KMS-11 (cell line): ENCODE data around the gene ZSCAN31.
"Not testable (repeated sequence)": the region's sequence is repeated elsewhere in the genome, so short reads cannot be mapped to it uniquely, and the experiment has no call there.

Experiments used
- H2AFZ ChIP-seq: fragments of 200-600 bp; sonication (generic); 2 replicates; pipeline ENCODE4 v1.6.1; 2016; ENCODE audit warnings: antibody characterized with exemption, mixed run types, low read depth
- H3K27ac ChIP-seq: fragments of 200-600 bp; sonication (generic); 2 replicates; pipeline ENCODE4 v1.6.1; 2016; ENCODE audit warnings: mild to moderate bottlenecking, mixed run types
- H3K27me3 ChIP-seq: fragments of 200-600 bp; sonication (generic); 2 replicates; pipeline ENCODE4 v1.6.1; 2017; ENCODE audit warnings: mild to moderate bottlenecking, low read depth, mixed run types, moderate library complexity; ENCODE audit not compliant: insufficient read depth
- H3K36me3 ChIP-seq: fragments of 200-600 bp; sonication (generic); 2 replicates; pipeline ENCODE4 v1.6.1; 2017; ENCODE audit warnings: mild to moderate bottlenecking, mixed run types; ENCODE audit not compliant: insufficient read depth
- H3K4me1 ChIP-seq: fragments of 200-600 bp; sonication (generic); 2 replicates; pipeline ENCODE4 v1.6.1; 2016; ENCODE audit warnings: mild to moderate bottlenecking, low read depth, mixed run types; ENCODE audit not compliant: poor library complexity, severe bottlenecking
- H3K4me2 ChIP-seq: fragments of 200-600 bp; sonication (generic); 2 replicates; pipeline ENCODE4 v1.7.0; 2016; ENCODE audit warnings: mild to moderate bottlenecking, mixed run types
- H3K4me3 ChIP-seq: fragments of 200-600 bp; sonication (generic); IDR thresholded peaks from 2 replicates; pipeline ENCODE4 v1.6.1; 2017; ENCODE audit warnings: low read depth, low read length, mixed read lengths; ENCODE audit not compliant: insufficient read depth
- H3K79me2 ChIP-seq: fragments of 200-600 bp; sonication (generic); 2 replicates; pipeline ENCODE4 v1.6.1; 2016; ENCODE audit warnings: low read depth, mixed run types; ENCODE audit not compliant: insufficient read depth
- H3K9ac ChIP-seq: fragments of 200-600 bp; sonication (generic); 2 replicates; pipeline ENCODE4 v1.6.1; 2016; ENCODE audit warnings: mild to moderate bottlenecking, mixed run types
- H4K20me1 ChIP-seq: fragments of 200-600 bp; sonication (generic); 2 replicates; pipeline ENCODE4 v1.6.1; 2016; ENCODE audit warnings: mild to moderate bottlenecking, mixed run types; ENCODE audit not compliant: insufficient read depth
- CTCF ChIP-seq: fragments of 200-600 bp; sonication (generic); conservative IDR thresholded peaks from 2 replicates; pipeline ENCODE4 v1.6.1; 2017; ENCODE audit warnings: low read depth, mild to moderate bottlenecking, antibody characterized with exemption, low read length, moderate library complexity, mixed read lengths

Gene ZSCAN31

GRCh38 chr6:28371280-28371679, 35.3 kb upstream of the ZSCAN31 start:
- no peak overlapping the region for H3K4me2 ChIP-seq

GRCh38 chr6:28370440-28370839, 34.5 kb upstream of the ZSCAN31 start:
- Histone ChIP-seq H3K4me1 (no peaks in the 10 kb centered on the region), H3K4me2 (no peak overlapping the region), H3K27me3 (no peaks in the 10 kb centered on the region), H3K79me2 (no peaks in the 10 kb centered on the region), H3K9ac (no peak overlapping the region), H4K20me1 (no peaks in the 10 kb centered on the region), H3K27ac (no peak overlapping the region), H3K36me3 (no peaks in the 10 kb centered on the region), H2AFZ (no peak overlapping the region), H3K4me3 (no peak overlapping the region)
- TF ChIP-seq CTCF, result no peak

More at GRCh38 chr6:28371280-28371679, 35.3 kb upstream of the ZSCAN31 start:
- H3K27ac ChIP-seq, result no peak overlapping the region
- no peaks in the 10 kb centered on the region for H3K4me1 ChIP-seq
- no peaks in the 10 kb centered on the region for H3K27me3 ChIP-seq
- no peak overlapping the region for H3K9ac ChIP-seq
- no peaks in the 10 kb centered on the region for H3K79me2 ChIP-seq
- H4K20me1 ChIP-seq, result no peaks in the 10 kb centered on the region
- TF ChIP-seq CTCF, result no peak
- no peak overlapping the region for H3K4me3 ChIP-seq
- no peaks in the 10 kb centered on the region for H3K36me3 ChIP-seq
- no peak overlapping the region for H2AFZ ChIP-seq

- no peaks in the 10 kb centered on the region for H4K20me1 ChIP-seq
- no peaks in the 10 kb centered on the region for H3K27me3 ChIP-seq
- H3K79me2 ChIP-seq, result no peaks in the 10 kb centered on the region
- H3K4me3 ChIP-seq, result no peak overlapping the region
- no peak overlapping the region for H3K27ac ChIP-seq
- no peak for TF ChIP-seq CTCF
- H3K36me3 ChIP-seq, result no peaks in the 10 kb centered on the region
- no peak overlapping the region for H3K9ac ChIP-seq
- H3K4me2 ChIP-seq, result no peak overlapping the region
- no peaks in the 10 kb centered on the region for H3K4me1 ChIP-seq
- H2AFZ ChIP-seq, result no peak overlapping the region
Observed at GRCh38 chr6:28369463-28369862, 33.5 kb upstream of the ZSCAN31 start.

DNA sequence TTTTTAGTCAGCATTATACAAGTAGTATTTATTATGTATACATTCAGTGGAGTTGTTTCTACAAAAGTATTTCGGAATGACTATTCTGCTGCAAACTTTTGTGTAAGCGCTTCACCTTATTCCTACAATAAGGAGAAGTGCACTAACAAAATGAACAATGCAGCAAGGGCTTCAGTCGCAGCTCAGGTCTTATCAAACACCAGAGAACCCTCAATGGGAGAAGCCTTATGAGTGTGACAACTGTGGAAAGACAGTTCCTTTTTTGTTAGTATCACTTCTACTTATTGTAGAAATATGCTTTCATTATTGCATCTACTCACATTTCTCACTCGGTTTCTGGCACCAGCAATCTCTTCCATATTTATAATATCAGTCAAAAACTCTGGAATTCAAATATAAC, 32.6 kb upstream of the ZSCAN31 start:
- H3K79me2 ChIP-seq, result no peaks in the 10 kb centered on the region
- TF ChIP-seq CTCF, result no peak
- no peaks in the 10 kb centered on the region for H3K36me3 ChIP-seq
- H3K27me3 ChIP-seq, result no peaks in the 10 kb centered on the region
- H2AFZ ChIP-seq, result no peak overlapping the region
- no peaks in the 10 kb centered on the region for H4K20me1 ChIP-seq
- H3K4me1 ChIP-seq, result no peaks in the 10 kb centered on the region
- H3K27ac ChIP-seq, result no peak overlapping the region
- H3K9ac ChIP-seq, result no peak overlapping the region
- H3K4me3 ChIP-seq, result no peak overlapping the region
- H3K4me2 ChIP-seq, result no peak overlapping the region

DNA sequence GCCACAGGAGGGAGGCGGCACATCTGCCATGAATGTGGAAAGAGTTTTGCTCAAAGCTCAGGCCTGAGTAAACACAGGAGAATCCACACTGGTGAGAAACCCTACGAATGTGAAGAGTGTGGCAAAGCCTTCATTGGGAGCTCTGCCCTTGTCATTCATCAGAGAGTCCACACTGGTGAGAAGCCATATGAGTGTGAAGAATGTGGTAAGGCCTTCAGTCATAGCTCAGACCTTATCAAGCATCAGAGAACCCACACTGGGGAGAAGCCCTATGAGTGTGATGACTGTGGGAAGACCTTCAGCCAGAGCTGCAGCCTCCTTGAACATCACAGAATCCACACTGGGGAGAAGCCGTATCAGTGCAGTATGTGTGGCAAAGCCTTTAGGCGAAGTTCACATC, 29.6 kb upstream of the ZSCAN31 start:
- not testable (repeated sequence) for H3K4me2 ChIP-seq, H3K4me3 ChIP-seq, H3K9ac ChIP-seq, H3K27me3 ChIP-seq, H2AFZ ChIP-seq, H3K4me1 ChIP-seq, H3K27ac ChIP-seq, H3K79me2 ChIP-seq, H4K20me1 ChIP-seq, H3K36me3 ChIP-seq
